Measurements from ENCODE around the gene KLC4.
A peak's percentile ranks its signal among the peaks of the same experiment; 100 is the strongest.

Gene KLC4

DNA sequence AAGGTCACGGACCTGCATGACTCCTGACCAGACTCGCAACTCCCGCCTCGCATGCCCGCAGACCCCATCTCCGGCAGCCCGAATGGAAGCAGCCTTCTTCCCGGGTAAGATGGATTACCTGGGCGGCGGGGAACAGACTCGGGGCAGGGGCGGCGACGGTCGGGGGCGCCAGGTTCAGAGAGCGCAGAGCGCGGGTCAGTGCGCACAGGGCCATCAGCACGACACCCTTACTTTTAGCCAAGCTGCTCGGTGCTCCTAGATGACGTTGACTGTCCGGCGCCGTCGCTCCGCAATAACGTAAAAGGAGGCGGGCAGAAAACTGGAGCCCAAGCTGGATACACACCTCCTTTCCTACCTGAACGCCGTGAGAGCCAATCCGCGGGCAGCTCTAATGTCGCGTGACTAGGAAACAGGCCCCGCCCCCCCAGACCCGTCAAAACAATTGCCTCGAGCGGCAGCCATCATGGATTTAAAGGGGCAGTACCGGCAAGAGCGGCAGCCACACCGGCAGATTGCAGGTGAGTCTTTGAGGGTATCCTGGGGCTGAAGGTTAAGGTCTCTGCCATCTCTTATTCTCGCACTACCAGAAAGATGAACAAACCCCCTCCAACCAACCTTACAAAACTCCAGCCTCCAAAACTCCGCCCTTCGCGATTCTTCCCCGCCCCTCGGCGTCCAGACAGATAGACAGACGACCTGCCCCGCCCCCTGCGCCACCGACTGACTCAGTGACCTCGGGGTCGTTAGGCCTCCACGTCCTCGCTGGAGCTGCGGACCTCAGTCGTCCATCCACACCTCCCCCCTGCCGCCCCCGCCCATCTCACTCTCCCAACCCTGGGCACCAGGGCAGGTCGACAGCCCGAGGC is at the start of gene KLC4, which contains the start of gene MRPL2:
KLC4 (plus strand) TSS at position 464 of the 866 bp plus-strand sequence. CDS start 1,705 bp downstream, outside the sequence.
MRPL2 (minus strand) TSS at position 267 of the 866 bp plus-strand sequence; CDS start at position 214, 53 bp downstream.
- DNase-seq: peak; percentile 98

GRCh38 chr6:43011207-43011606 is 48.2 kb upstream of the KLC4 start:
- no peak for DNase-seq

- DNase-seq: no peak
Observed at GRCh38 chr6:43012364-43012763, 47.1 kb upstream of the KLC4 start.

- no peak for DNase-seq
Observed at GRCh38 chr6:43013097-43013842, 46.2 kb upstream of the KLC4 start.

- peak; percentile 97 for DNase-seq
Observed at GRCh38 chr6:43013843-43014433, 45.5 kb upstream of the KLC4 start, which contains the start of the genes KLHDC3 and MEA1. TSS of gene KLHDC3 (plus strand) at chr6:43014249. CDS start at chr6:43017193, 2,944 bp downstream. TSS of gene MEA1 (minus strand) at chr6:43013946. CDS start at chr6:43013813, 133 bp downstream.

GRCh38 chr6:43014434-43014909 is 45.0 kb upstream of the KLC4 start:
- DNase-seq: no peak

DNA sequence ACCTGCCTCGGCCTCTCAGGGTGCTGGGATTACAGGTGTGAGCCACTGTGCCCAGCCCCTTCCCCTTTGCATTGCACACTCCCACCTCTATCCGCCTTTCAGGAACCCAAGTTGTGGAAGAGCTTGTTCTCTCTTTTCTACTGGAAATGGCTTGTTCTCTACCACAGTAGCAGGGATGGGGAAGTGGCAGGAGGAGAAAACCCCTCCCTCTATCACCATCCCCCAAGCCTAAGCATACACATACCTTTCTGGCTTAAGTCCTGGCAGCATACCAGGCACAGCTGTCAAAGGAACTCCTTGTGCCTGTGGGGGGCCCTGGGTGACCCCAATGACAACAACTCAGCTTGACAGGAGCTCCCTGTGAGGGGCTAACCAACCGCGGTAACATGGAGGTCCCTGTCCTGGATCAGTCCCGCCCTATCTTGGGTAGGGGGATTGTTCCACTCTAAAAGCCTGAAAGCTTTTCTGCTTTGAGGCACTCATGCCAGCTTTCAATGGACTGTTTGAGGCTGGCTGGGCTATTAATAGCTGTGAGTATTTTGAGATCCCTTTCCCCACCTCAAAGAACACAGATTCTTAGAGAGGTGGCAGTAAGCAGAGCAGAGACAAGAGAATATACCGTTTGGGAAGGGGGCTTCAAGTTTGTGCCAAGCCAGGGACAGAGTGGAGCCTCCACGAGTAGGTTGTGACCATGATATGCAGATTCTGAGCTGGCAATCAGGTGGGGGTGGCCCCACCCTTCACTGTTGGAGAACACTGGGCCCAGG is 43.1 kb upstream of the KLC4 start:
- no peak for DNase-seq

GRCh38 chr6:43016943-43017334 is 42.5 kb upstream of the KLC4 start:
- no peak for DNase-seq

DNA sequence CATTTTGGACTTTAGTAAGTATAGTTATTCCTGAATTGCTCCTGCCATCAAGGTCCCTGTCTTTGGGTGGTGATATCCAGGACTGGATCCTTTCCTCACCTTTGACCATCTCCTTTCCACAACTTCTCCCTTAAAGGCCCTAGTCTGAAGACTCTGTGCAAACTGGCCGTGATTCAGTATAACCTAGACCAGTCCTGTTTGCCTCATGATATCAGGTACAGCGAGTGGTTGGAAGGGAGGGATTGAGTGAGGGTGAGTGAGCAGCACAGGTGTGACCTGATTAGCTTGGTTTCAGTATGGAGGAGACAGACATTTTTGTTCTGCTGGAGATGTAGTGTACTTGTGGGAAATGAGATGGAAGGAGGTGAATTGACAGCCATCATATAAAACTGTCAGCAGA is 40.3 kb upstream of the KLC4 start:
- DNase-seq: no peak

- DNase-seq: no peak
Observed at GRCh38 chr6:43020052-43020705, 39.3 kb upstream of the KLC4 start.

- no peak for DNase-seq
Observed at GRCh38 chr6:43020847-43021246, 38.6 kb upstream of the KLC4 start.

- DNase-seq: peak; percentile 59
Observed at GRCh38 chr6:43021270-43022047, 38.0 kb upstream of the KLC4 start, which contains the start of gene RRP36. TSS of gene RRP36 (plus strand) at chr6:43021623. CDS start at chr6:43021655, 32 bp downstream.

- DNase-seq: no peak
Observed at GRCh38 chr6:43024436-43024835, 35.0 kb upstream of the KLC4 start.

DNA sequence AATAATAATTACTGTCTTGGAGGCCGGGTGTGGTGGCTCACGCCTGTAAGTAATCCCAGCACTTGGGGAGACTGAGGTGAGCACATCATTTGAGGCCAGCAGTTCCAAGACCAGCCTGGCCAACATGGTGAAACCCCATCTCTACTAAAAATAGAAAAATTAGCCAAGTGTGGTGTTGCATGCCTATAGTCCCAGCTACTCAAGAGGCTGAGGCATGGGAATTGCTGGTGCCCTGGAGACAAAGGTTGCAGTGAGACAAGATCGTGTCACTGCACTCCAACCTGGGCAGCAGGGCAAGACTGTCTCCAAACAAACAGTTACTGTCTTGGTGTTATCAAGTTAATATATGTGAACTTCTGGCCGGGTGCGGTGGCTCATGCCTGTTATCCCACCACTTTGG is 33.1 kb upstream of the KLC4 start:
- DNase-seq: no peak

DNA sequence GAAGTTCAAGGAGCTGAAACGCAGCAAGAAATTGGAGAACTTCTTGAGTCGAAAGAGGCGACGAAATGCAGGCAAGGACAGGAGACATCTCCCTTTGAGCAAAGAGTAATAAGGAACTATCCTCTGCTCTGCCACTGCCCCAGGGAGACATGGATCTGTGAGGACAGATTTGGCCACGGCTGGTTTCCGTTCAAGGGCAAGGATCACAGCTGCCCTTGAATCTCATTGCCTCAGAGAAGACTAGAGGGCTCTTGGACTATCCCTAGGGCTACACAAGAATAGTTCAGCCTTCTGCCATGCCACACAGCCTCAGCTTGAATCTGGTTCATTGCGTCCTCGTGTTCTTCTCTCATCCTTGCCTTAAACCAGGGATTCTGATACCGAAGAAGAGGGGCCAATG is 30.3 kb upstream of the KLC4 start:
- DNase-seq: no peak

GRCh38 chr6:43032326-43032725 is 27.1 kb upstream of the KLC4 start:
- DNase-seq: no peak

- no peak for DNase-seq
Observed at GRCh38 chr6:43033496-43034189, 25.8 kb upstream of the KLC4 start.

GRCh38 chr6:43034190-43034525 is 25.3 kb upstream of the KLC4 start:
- no peak for DNase-seq

DNA sequence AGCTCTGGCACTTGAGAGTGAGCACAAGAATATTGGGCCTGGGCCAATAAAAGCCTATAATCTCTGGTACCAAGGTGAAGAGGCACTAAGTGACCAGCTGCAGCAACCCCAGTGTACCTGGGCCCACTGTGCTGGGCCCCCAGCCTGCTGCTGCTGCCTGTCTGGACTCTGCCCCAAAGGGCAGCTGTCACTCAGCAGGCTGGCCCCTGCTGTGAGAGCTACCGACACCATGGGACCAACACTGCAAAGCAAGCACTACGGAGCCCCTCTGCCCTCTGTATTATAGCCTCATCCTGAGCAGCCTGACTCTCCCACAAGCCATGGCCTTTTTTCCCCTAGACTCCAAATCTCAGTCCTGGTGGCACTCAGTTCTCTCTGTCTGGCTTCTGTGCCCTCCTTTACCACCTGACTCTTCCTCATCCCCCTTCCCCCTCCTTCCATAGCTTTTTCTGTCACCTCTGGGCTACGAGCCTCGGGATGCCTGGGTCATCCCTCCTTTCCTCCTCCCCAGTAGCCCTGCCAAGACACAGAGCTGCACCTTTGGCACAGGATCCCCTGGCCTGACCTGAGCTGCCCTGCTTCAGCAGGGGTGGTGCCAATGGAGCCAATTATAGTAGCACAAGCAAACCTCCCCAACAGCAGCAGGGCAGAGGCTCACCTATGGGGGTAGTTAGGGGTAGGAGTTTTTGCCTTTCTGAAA is 23.8 kb upstream of the KLC4 start:
- DNase-seq: no peak

DNA sequence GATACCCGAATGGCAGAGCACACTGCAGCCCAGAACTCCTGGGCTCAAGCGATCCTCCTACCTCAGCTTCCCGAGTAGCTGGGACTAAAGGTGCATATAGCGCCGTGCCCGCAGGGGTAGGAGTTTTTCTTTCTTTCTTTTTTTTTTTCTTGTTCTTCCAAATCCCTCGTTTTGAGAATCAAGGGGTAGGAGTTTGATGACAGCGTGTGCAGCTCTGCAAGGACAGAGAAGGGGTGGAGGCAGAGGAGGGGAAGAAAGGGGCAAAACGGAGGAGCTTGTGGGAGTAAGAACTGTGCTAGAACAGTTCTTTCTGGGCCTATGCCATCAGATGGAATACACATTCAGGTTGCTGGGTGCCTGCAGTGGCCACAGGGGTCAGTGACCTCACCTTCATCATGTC is 22.7 kb upstream of the KLC4 start:
- no peak for DNase-seq

Measured in activated CD4-positive, alpha-beta T cell treated with anti-CD3 and anti-CD28 coated beads, Interleukin-2, amount 50 U/mL, for 1 hour (primary cell).